HepG2 (cell line): ENCODE results near the gene SPRED2. TPM values are rescaled to one million over a fixed set of nuclear protein-coding genes. Genes with fewer than 3 reads are reported as not detected.

ENCODE experiments used
- IKZF4 ChIP-seq: sonication (generic); formaldehyde crosslinking; IDR thresholded peaks from 2 replicates; pipeline ENCODE4 v1.5.1; 2020; ENCODE audit warnings: borderline replicate concordance, mild to moderate bottlenecking, low read depth, missing genetic modification reagents; ENCODE audit errors: not compliant biosample characterization
- ISX ChIP-seq: sonication (generic); formaldehyde crosslinking; conservative IDR thresholded peaks from 2 replicates; pipeline ENCODE4 v1.5.0; 2020; ENCODE audit warnings: missing genetic modification reagents
- MEIS1 ChIP-seq: sonication (generic); formaldehyde crosslinking; IDR thresholded peaks from 2 replicates; pipeline ENCODE4 v1.9.0; 2021; ENCODE audit warnings: mild to moderate bottlenecking, missing genetic modification reagents, moderate library complexity, borderline replicate concordance
- PLRG1 ChIP-seq: fragments of 450-650 bp; conservative IDR thresholded peaks from 2 replicates; pipeline ENCODE4 v1.6.1; 2016
- POLR2AphosphoS5 ChIP-seq: IDR thresholded peaks from 2 replicates; pipeline ENCODE4 v1.6.1; 2012; ENCODE audit warnings: low read depth, low read length
- PPARG ChIP-seq: conservative IDR thresholded peaks from 2 replicates; pipeline ENCODE4 v1.6.1; 2016; ENCODE audit warnings: missing biosample characterization, missing genetic modification reagents
- RNF219 ChIP-seq: sonication (generic); formaldehyde crosslinking; IDR thresholded peaks from 2 replicates; pipeline ENCODE4 v1.5.0; 2020; ENCODE audit warnings: mild to moderate bottlenecking, missing genetic modification reagents
- THAP11 ChIP-seq: IDR thresholded peaks from 2 replicates; pipeline ENCODE4 v1.6.1; 2016; ENCODE audit warnings: missing biosample characterization, missing genetic modification reagents
- THAP8 ChIP-seq: sonication (generic); formaldehyde crosslinking; IDR thresholded peaks from 2 replicates; pipeline ENCODE4 v1.5.1; 2020; ENCODE audit warnings: missing genetic modification reagents, mild to moderate bottlenecking, borderline replicate concordance
- ZMYM4 ChIP-seq: sonication (generic); formaldehyde crosslinking; IDR thresholded peaks from 2 replicates; pipeline ENCODE4 v1.8.1; 2023; ENCODE audit warnings: mild to moderate bottlenecking, missing genetic modification reagents
- ZNF296 ChIP-seq: sonication (generic); formaldehyde crosslinking; conservative IDR thresholded peaks from 2 replicates; pipeline ENCODE4 v1.5.0; 2020; ENCODE audit warnings: mild to moderate bottlenecking, missing genetic modification reagents
- ZNF501 ChIP-seq: sonication (generic); formaldehyde crosslinking; IDR thresholded peaks from 2 replicates; pipeline ENCODE4 v1.5.1; 2020; ENCODE audit warnings: mild to moderate bottlenecking, moderate library complexity, missing genetic modification reagents
- ZNF543 ChIP-seq: sonication (generic); formaldehyde crosslinking; IDR thresholded peaks from 2 replicates; pipeline ENCODE4 v1.4.0; 2020; ENCODE audit warnings: mild to moderate bottlenecking, missing genetic modification reagents
- ZNF589 ChIP-seq: sonication (generic); formaldehyde crosslinking; conservative IDR thresholded peaks from 2 replicates; pipeline ENCODE4 v1.8.0; 2022; ENCODE audit warnings: mild to moderate bottlenecking, moderate library complexity, missing genetic modification reagents
- ZNF776 ChIP-seq: sonication (generic); formaldehyde crosslinking; IDR thresholded peaks from 2 replicates; pipeline ENCODE4 v1.4.0; 2020; ENCODE audit warnings: mild to moderate bottlenecking, missing genetic modification reagents
- ZNF790 ChIP-seq: sonication (generic); formaldehyde crosslinking; IDR thresholded peaks from 2 replicates; pipeline ENCODE4 v1.8.0; 2022; ENCODE audit warnings: missing genetic modification reagents, mild to moderate bottlenecking, borderline replicate concordance
- ZNF879 ChIP-seq: sonication (generic); formaldehyde crosslinking; IDR thresholded peaks from 2 replicates; pipeline ENCODE4 v1.8.1; 2023; ENCODE audit warnings: missing genetic modification reagents
- ZSCAN20 ChIP-seq: sonication (generic); formaldehyde crosslinking; IDR thresholded peaks from 2 replicates; pipeline ENCODE4 v1.4.0; 2020; ENCODE audit warnings: missing genetic modification reagents, mild to moderate bottlenecking, borderline replicate concordance
- polyA plus RNA-seq, 8 experiments: library from polyadenylated mRNA; depleted of rRNA in 3 of 8; stranded (reverse) in 7 of 8; unstranded in 1 of 8; fragments of >200 nt; fragmentation: Illumina TruSeq in 4 of 8; extraction: Trizol in 4 of 8; gene quantifications; 2 replicates each; pipeline versions ENCODE4 v1.2.1 to v1.2.3, GENCODE V29; 2011 to 2016; ENCODE audit warnings: low read depth in 4 of 8, missing spikeins in 1 of 8, mixed read lengths in 1 of 8; ENCODE audit not compliant: insufficient read depth in 1 of 8
- total RNA-seq, 5 experiments: library from RNA; depleted of rRNA; stranded (reverse); fragments of >200 nt; fragmentation: Illumina TruSeq; extraction: Trizol; gene quantifications; 2 replicates each; pipeline ENCODE4 v1.2.3, GENCODE V29; 2016; ENCODE audit warnings: low read depth in 1 of 5
- TF ChIP-seq, protein P1 (sequence below): sonication (generic); formaldehyde crosslinking; IDR thresholded peaks from 2 replicates; pipeline ENCODE4 v1.4.0; 2020; ENCODE audit warnings: missing genetic modification reagents
- TF ChIP-seq, protein P2 (sequence below): sonication (generic); formaldehyde crosslinking; IDR thresholded peaks from 2 replicates; pipeline ENCODE4 v1.4.0; 2020; ENCODE audit warnings: missing genetic modification reagents, low read depth, mild to moderate bottlenecking, borderline replicate concordance
- TF ChIP-seq, protein P3 (sequence below): sonication (generic); formaldehyde crosslinking; IDR thresholded peaks from 2 replicates; pipeline ENCODE4 v1.5.1; 2020; ENCODE audit warnings: missing genetic modification reagents, mild to moderate bottlenecking, borderline replicate concordance

Gene SPRED2
- total and polyA plus RNA-seq, 2 of the 13 experiments (the other 11 are each of a cell fraction or from before 2014, with no cell fraction given), result 13.0 to 37.0 TPM

GRCh38 chr2:65300761-65301711 lies 131.4 kb downstream of the SPRED2 start (continued):
- TF ChIP-seq, protein P1, sequence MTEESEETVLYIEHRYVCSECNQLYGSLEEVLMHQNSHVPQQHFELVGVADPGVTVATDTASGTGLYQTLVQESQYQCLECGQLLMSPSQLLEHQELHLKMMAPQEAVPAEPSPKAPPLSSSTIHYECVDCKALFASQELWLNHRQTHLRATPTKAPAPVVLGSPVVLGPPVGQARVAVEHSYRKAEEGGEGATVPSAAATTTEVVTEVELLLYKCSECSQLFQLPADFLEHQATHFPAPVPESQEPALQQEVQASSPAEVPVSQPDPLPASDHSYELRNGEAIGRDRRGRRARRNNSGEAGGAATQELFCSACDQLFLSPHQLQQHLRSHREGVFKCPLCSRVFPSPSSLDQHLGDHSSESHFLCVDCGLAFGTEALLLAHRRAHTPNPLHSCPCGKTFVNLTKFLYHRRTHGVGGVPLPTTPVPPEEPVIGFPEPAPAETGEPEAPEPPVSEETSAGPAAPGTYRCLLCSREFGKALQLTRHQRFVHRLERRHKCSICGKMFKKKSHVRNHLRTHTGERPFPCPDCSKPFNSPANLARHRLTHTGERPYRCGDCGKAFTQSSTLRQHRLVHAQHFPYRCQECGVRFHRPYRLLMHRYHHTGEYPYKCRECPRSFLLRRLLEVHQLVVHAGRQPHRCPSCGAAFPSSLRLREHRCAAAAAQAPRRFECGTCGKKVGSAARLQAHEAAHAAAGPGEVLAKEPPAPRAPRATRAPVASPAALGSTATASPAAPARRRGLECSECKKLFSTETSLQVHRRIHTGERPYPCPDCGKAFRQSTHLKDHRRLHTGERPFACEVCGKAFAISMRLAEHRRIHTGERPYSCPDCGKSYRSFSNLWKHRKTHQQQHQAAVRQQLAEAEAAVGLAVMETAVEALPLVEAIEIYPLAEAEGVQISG (CRISPR knock-in tag), result peak; percentile 83
- TF ChIP-seq PPARG (CRISPR knock-in tag) (peak; percentile 72), ZNF296 (no peak), IKZF4 (CRISPR knock-in tag) (no peak), ZNF879 (CRISPR knock-in tag) (no peak), ISX (no peak), ZNF501 (no peak), ZNF543 (CRISPR knock-in tag) (peak; percentile 89), RNF219 (CRISPR knock-in tag) (0 out of 2 replicates have a peak, but pooled peaks have one; percentile 35), POLR2AphosphoS5 (no peak), ZNF776 (CRISPR knock-in tag) (no peak), ZMYM4 (CRISPR knock-in tag) (peak; percentile 82), MEIS1 (peak; percentile 82; the same call in 1 of the 2 replicates), ZNF589 (CRISPR knock-in tag) (no peak; the same call in 1 of the 2 replicates), THAP11 (CRISPR knock-in tag) (peak; percentile 67), PLRG1 (no peak), ZNF790 (no peak), THAP8 (CRISPR knock-in tag) (no peak), ZSCAN20 (CRISPR knock-in tag) (no peak)
- TF ChIP-seq, protein P2, sequence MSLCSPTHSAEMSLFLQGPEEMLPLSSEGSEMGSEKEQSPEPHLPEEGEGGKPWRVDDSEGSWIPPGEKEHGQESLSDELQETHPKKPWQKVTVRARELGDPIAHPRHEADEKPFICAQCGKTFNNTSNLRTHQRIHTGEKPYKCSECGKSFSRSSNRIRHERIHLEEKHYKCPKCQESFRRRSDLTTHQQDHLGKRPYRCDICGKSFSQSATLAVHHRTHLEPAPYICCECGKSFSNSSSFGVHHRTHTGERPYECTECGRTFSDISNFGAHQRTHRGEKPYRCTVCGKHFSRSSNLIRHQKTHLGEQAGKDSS, result peak; percentile 74
- TF ChIP-seq, protein P3, sequence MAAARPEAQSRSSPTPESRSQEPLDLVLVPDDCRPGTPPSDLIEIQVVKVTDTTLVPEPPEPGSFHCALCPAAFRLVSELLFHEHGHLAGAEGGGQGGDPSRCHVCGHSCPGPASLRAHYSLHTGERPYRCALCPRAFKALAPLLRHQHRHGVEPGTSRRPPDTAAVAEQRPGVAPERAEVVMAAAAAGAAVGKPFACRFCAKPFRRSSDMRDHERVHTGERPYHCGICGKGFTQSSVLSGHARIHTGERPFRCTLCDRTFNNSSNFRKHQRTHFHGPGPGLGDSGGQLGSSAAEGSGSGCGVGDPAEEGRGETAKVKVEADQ, result no peak
